IMR-90 (cell line): ENCODE results near the gene HMG20B.

ENCODE experiments used
- CEBPB ChIP-seq: IDR thresholded peaks from 2 replicates; pipeline ENCODE4 v1.6.1; 2012; ENCODE audit warnings: low read depth, low read length, improper control_type of control experiment
- CTCF ChIP-seq: conservative IDR thresholded peaks from 2 replicates; pipeline ENCODE4 v1.5.1; 2012; ENCODE audit warnings: mild to moderate bottlenecking, low read depth, low read length, improper control_type of control experiment
- MAFK ChIP-seq: IDR thresholded peaks from 2 replicates; pipeline ENCODE4 v1.6.1; 2012; ENCODE audit warnings: low read depth, low read length, improper control_type of control experiment
- MXI1 ChIP-seq: IDR thresholded peaks from 2 replicates; pipeline ENCODE4 v1.6.1; 2012; ENCODE audit warnings: low read depth, mild to moderate bottlenecking, low read length, moderate library complexity, borderline replicate concordance
- NFE2L2 ChIP-seq: fragments of 150-350 bp; IDR thresholded peaks from 2 replicates; pipeline ENCODE4 v1.6.1; 2016; ENCODE audit warnings: low read depth, mild to moderate bottlenecking, low read length
- POLR2A ChIP-seq: IDR thresholded peaks from 2 replicates; pipeline ENCODE4 v1.6.1; 2012; ENCODE audit warnings: mild to moderate bottlenecking, low read depth, low read length
- RAD21 ChIP-seq: IDR thresholded peaks from 2 replicates; pipeline ENCODE4 v1.6.1; 2012; ENCODE audit warnings: low read length, improper control_type of control experiment
- RCOR1 ChIP-seq: IDR thresholded peaks from 2 replicates; pipeline ENCODE4 v1.6.1; 2012; ENCODE audit warnings: mild to moderate bottlenecking, low read length, improper control_type of control experiment; ENCODE audit not compliant: insufficient replicate concordance
- RFX5 ChIP-seq: IDR thresholded peaks from 2 replicates; pipeline ENCODE4 v1.8.0; 2012; ENCODE audit warnings: low read depth, mild to moderate bottlenecking, low read length, moderate library complexity
- SMC3 ChIP-seq: fragments of 150-350 bp; IDR thresholded peaks from 2 replicates; pipeline ENCODE4 v1.6.1; 2016; ENCODE audit warnings: low read depth, mild to moderate bottlenecking, antibody characterized with exemption, low read length, moderate library complexity
- USF2 ChIP-seq: fragments of 150-350 bp; IDR thresholded peaks from 2 replicates; pipeline ENCODE4 v1.6.1; 2017; ENCODE audit warnings: mild to moderate bottlenecking, antibody characterized with exemption, low read length, low read depth
- TF ChIP-seq, protein P1 (sequence below): fragments of 150-350 bp; IDR thresholded peaks from 2 replicates; pipeline ENCODE4 v1.6.1; 2016; ENCODE audit warnings: low read depth, mild to moderate bottlenecking, low read length, moderate library complexity, borderline replicate concordance

DNA sequence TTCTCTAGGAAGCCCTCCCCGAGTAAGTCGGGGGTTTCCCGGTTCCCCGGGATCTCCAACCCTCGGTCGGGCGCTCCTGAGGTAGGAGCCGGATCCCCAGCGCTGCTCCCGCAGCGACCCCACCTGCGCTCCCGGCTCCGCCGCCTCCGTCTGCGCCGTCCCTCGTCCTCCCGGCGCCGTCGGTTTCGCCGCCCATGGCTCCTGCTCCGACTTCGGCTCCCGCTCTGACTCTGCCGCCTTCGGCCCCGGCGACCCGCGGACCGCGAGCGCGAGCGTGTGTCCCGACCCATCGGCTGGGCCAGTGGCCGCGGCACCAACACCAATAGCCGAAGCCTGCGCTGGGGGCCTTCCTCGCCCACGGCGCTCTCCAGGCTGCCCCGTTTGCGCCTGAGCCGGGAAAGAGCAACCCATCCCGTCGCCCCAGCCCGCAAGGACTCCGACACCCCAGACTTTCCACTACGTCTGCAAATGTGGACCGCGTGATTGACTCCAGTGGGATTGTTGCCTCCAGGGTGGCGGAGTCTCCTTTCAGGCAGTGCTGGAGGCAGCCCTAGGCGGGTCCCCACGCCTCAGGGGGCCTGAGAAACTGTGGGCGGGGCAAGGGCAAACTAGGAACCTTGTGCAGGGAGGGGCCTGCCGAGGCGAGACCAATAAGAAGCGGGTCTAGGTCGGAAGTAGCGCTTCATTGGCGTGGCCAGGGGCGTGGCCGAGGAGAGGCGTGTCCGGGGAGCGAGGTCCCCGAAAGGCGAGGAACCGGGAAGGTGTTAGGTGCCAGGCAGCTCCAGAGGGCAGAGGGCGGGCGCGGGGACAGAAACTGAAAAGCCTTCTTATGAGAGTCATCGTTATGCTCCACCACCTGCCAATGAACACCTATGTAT lies 54.0 kb downstream of the HMG20B start, which contains the start of gene CACTIN:
- no peak for TF ChIP-seq CTCF
- TF ChIP-seq RCOR1, result no peak
- TF ChIP-seq RFX5, result no peak
- no peak for TF ChIP-seq NFE2L2
- TF ChIP-seq POLR2A, result peak; percentile 93
- peak; percentile 9; the same call in 1 of the 2 replicates for TF ChIP-seq MAFK
- TF ChIP-seq CEBPB, result no peak
- TF ChIP-seq USF2, result peak; percentile 47; the same call in 1 of the 2 replicates
- TF ChIP-seq RAD21, result peak; percentile 6; the same call in 1 of the 2 replicates
- no peak for TF ChIP-seq SMC3
- TF ChIP-seq, protein P1, sequence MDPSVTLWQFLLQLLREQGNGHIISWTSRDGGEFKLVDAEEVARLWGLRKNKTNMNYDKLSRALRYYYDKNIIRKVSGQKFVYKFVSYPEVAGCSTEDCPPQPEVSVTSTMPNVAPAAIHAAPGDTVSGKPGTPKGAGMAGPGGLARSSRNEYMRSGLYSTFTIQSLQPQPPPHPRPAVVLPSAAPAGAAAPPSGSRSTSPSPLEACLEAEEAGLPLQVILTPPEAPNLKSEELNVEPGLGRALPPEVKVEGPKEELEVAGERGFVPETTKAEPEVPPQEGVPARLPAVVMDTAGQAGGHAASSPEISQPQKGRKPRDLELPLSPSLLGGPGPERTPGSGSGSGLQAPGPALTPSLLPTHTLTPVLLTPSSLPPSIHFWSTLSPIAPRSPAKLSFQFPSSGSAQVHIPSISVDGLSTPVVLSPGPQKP, result no peak
- peak; percentile 84; the same call in 1 of the 2 replicates for TF ChIP-seq MXI1
